Activated T-helper 9 cell treated with anti-CD3 and anti-CD28 coated beads, Interleukin-2, amount 50 U/mL, for 16 hours (primary cell): ENCODE measurements around the gene RYR1.

Experiments used
- DNase-seq: peaks from one replicate; pipeline ENCODE4 v3.0.0-alpha.2; 2020; ENCODE audit warnings: low read depth

RYR1 gene

GRCh38 chr19:38433268-38433733 is at the start of gene RYR1:
TSS of gene RYR1 (plus strand) at chr19:38433691. CDS start at chr19:38433830, 139 bp downstream.
- peak; percentile 31 for DNase-seq

- DNase-seq = no peak
Observed at GRCh38 chr19:38383743-38384142, 49.7 kb upstream of the RYR1 start.

GRCh38 chr19:38384209-38385027 is 49.1 kb upstream of the RYR1 start:
- DNase-seq = no peak

- no peak for DNase-seq
Observed at GRCh38 chr19:38385057-38385803, 48.3 kb upstream of the RYR1 start.

- no peak for DNase-seq
Observed at GRCh38 chr19:38385804-38386257, 47.7 kb upstream of the RYR1 start.

- DNase-seq = no peak
Observed at GRCh38 chr19:38386300-38386970, 47.1 kb upstream of the RYR1 start.

GRCh38 chr19:38386971-38387549 is 46.4 kb upstream of the RYR1 start:
- no peak for DNase-seq

- peak; percentile 66 for DNase-seq
Observed at GRCh38 chr19:38387550-38388348, 45.7 kb upstream of the RYR1 start, which contains the start of gene GGN. TSS of gene GGN (minus strand) at chr19:38388034. CDS start at chr19:38387261, 773 bp downstream.

- DNase-seq = no peak
Observed at GRCh38 chr19:38388349-38389100, 45.0 kb upstream of the RYR1 start, which contains the start of gene SPRED3. TSS of gene SPRED3 (plus strand) at chr19:38388697. CDS start at chr19:38390303, 1,606 bp downstream.

- no peak for DNase-seq
Observed at GRCh38 chr19:38389101-38389925, 44.2 kb upstream of the RYR1 start.

GRCh38 chr19:38389957-38390924 is 43.2 kb upstream of the RYR1 start:
- DNase-seq = no peak

GRCh38 chr19:38391911-38392464 is 41.5 kb upstream of the RYR1 start:
- DNase-seq = no peak

GRCh38 chr19:38392707-38393308 is 40.7 kb upstream of the RYR1 start:
- DNase-seq = no peak

GRCh38 chr19:38394488-38394887 is 39.0 kb upstream of the RYR1 start:
- peak; percentile 60 for DNase-seq

- DNase-seq = no peak
Observed at GRCh38 chr19:38395381-38396114, 37.9 kb upstream of the RYR1 start.

GRCh38 chr19:38399081-38399480 is 34.4 kb upstream of the RYR1 start:
- no peak for DNase-seq

- no peak for DNase-seq
Observed at GRCh38 chr19:38399537-38399936, 34.0 kb upstream of the RYR1 start.
